HEK293 (cell line): ENCODE results near the gene SLC6A3.
"Not testable (repeated sequence)": the region's sequence is repeated elsewhere in the genome, so short reads cannot be mapped to it uniquely, and the experiment has no call there.

Source experiments
- CTCF ChIA-PET: fragments of 350-600 bp; formaldehyde crosslinking; extraction: SDS; loops from one replicate; lab custom pipeline; 2021; ENCODE audit warnings: antibody characterized with exemption; lab: Yijun Ruan, JAX
- POLR2A ChIA-PET: fragments of 300-600 bp; formaldehyde crosslinking; extraction: SDS; loops from one replicate; lab custom pipeline; 2020; ENCODE audit warnings: antibody characterized with exemption, inconsistent platforms; lab: Yijun Ruan, JAX
- H3K27ac ChIP-seq: fragments of 200-500 bp; sonication (Bioruptor generic); 2 replicates; pipeline ENCODE4 v1.5.1; 2014; ENCODE audit warnings: low read depth, low read length, control low read depth, inconsistent platforms; ENCODE audit errors: extremely low read depth
- H3K36me3 ChIP-seq, 2 experiments: fragments of 200-500 bp in 1 of 2; sonication (Bioruptor generic) in 1 of 2; 1 replicate in 1 of 2; 2 replicates in 1 of 2; pipeline ENCODE4 v1.5.1; 2014 to 2017; ENCODE audit warnings: inconsistent platforms in 2 of 2, low read length in 2 of 2; ENCODE audit not compliant: control insufficient read depth in 2 of 2, insufficient read depth in 1 of 2
- H3K4me1 ChIP-seq: fragments of 200-500 bp; sonication (Bioruptor generic); 2 replicates; pipeline ENCODE4 v1.5.1; 2014; ENCODE audit warnings: mild to moderate bottlenecking, low read length, inconsistent platforms; ENCODE audit not compliant: control insufficient read depth, insufficient read depth
- H3K4me3 ChIP-seq: 2 replicates; pipeline ENCODE4 v1.5.1; 2011; ENCODE audit warnings: low read depth, mild to moderate bottlenecking, control low read depth, low read length, moderate library complexity
- H3K9me3 ChIP-seq: fragments of 200-500 bp; sonication (Bioruptor generic); 2 replicates; pipeline ENCODE4 v1.5.1; 2014; ENCODE audit warnings: low read depth, low read length, inconsistent platforms; ENCODE audit not compliant: control insufficient read depth, insufficient read depth
- BCL11A ChIP-seq: fragments of 450-650 bp; formaldehyde crosslinking; IDR thresholded peaks from 2 replicates; pipeline ENCODE4 v1.5.1; 2016; ENCODE audit warnings: low read depth, missing biosample characterization, missing genetic modification characterization
- EGR2 ChIP-seq: fragments of 450-650 bp; formaldehyde crosslinking; IDR thresholded peaks from 2 replicates; pipeline ENCODE4 v1.5.1; 2016; ENCODE audit warnings: low read depth, missing biosample characterization, missing genetic modification characterization
- GLIS1 ChIP-seq: fragments of 450-650 bp; formaldehyde crosslinking; IDR thresholded peaks from 2 replicates; pipeline ENCODE4 v1.5.1; 2016; ENCODE audit warnings: missing biosample characterization, missing genetic modification characterization
- PRDM10 ChIP-seq: fragments of 450-650 bp; formaldehyde crosslinking; IDR thresholded peaks from 2 replicates; pipeline ENCODE4 v1.5.1; 2016; ENCODE audit warnings: missing biosample characterization, missing genetic modification characterization
- TCF7L2 ChIP-seq: IDR thresholded peaks from 2 replicates; pipeline ENCODE4 v1.6.1; 2011; ENCODE audit warnings: low read depth, mild to moderate bottlenecking, inconsistent platforms, low read length, moderate library complexity, borderline replicate concordance
- ZNF184 ChIP-seq: fragments of 450-650 bp; IDR thresholded peaks from 2 replicates; pipeline ENCODE4 v1.5.1; 2018; ENCODE audit warnings: missing biosample characterization, mild to moderate bottlenecking, missing genetic modification characterization
- ZNF518A ChIP-seq: fragments of 450-650 bp; formaldehyde crosslinking; conservative IDR thresholded peaks from 2 replicates; pipeline ENCODE4 v1.5.1; 2016; ENCODE audit warnings: low read depth, missing biosample characterization, missing genetic modification characterization
- ZNF544 ChIP-seq: fragments of 450-650 bp; formaldehyde crosslinking; IDR thresholded peaks from 2 replicates; pipeline ENCODE4 v1.5.0; 2017; ENCODE audit warnings: missing biosample characterization, missing genetic modification characterization
- ZNF571 ChIP-seq: fragments of 450-650 bp; formaldehyde crosslinking; IDR thresholded peaks from 2 replicates; pipeline ENCODE4 v1.5.0; 2017; ENCODE audit warnings: missing biosample characterization, missing genetic modification characterization
- ZNF610 ChIP-seq: fragments of 450-650 bp; formaldehyde crosslinking; IDR thresholded peaks from 2 replicates; pipeline ENCODE4 v1.5.1; 2016; ENCODE audit warnings: missing biosample characterization, missing genetic modification characterization, borderline replicate concordance
- ZNF624 ChIP-seq: fragments of 450-650 bp; formaldehyde crosslinking; IDR thresholded peaks from 2 replicates; pipeline ENCODE4 v1.5.1; 2017; ENCODE audit warnings: missing biosample characterization, missing genetic modification characterization
- ZNF654 ChIP-seq: fragments of 450-650 bp; formaldehyde crosslinking; IDR thresholded peaks from 2 replicates; pipeline ENCODE4 v1.5.1; 2016; ENCODE audit warnings: low read depth, missing biosample characterization, missing genetic modification characterization
- ZNF701 ChIP-seq: fragments of 450-650 bp; formaldehyde crosslinking; IDR thresholded peaks from 2 replicates; pipeline ENCODE4 v1.5.1; 2016; ENCODE audit warnings: missing biosample characterization, missing genetic modification characterization
- ZNF792 ChIP-seq: fragments of 450-650 bp; formaldehyde crosslinking; IDR thresholded peaks from 2 replicates; pipeline ENCODE4 v1.5.1; 2016; ENCODE audit warnings: missing biosample characterization, missing genetic modification characterization
- TF ChIP-seq, protein P1 (sequence below): fragments of 450-650 bp; formaldehyde crosslinking; IDR thresholded peaks from 2 replicates; pipeline ENCODE4 v1.5.1; 2016; ENCODE audit warnings: missing biosample characterization, missing genetic modification characterization
- TF ChIP-seq, protein P2 (sequence below): fragments of 450-650 bp; formaldehyde crosslinking; IDR thresholded peaks from 2 replicates; pipeline ENCODE4 v1.5.1; 2016; ENCODE audit warnings: missing biosample characterization, missing genetic modification characterization

Gene SLC6A3

DNA sequence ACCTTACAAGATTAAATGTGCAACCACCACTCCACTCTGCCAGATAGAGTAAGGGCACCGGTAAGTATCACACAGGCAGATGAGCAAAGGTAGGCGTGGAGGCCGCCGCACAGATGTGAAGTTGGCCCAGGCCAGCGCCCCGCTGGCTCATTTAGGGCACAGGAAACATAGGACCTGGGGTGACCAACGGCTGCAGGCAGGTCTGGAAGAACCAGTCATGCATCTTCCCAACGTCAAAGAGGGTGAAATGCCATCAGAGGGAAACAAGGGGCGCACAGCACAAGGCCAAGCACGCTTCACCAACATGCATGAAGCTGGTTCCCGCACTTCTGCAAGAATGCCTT lies 31.7 kb upstream of the SLC6A3 start:
- CTCF ChIA-PET, result interaction anchor here (0.8 kb wide), 1 partner anchor 168 kb away, joined by 3 read pairs; no protein-coding TSS in a partner anchor
- Histone ChIP-seq H3K4me3 (no peak overlapping the region), H3K4me1 (no peaks in the 10 kb centered on the region), H3K36me3 (peaks cover 7 to 83% of the 10 kb centered on the region in 2 experiments; a peak in 2 of 3 replicates), H3K9me3 (no peaks in the 10 kb centered on the region), H3K27ac (no peak overlapping the region)
- TF ChIP-seq ZNF544 (no peak), ZNF518A (tag by site-specific recombination) (no peak), ZNF654 (tag by site-specific recombination) (no peak), TCF7L2 (no peak), ZNF624 (tag by site-specific recombination) (no peak), ZNF184 (no peak), BCL11A (no peak), ZNF610 (no peak), ZNF792 (tag by site-specific recombination) (no peak), ZNF571 (no peak)
- TF ChIP-seq, protein P1, sequence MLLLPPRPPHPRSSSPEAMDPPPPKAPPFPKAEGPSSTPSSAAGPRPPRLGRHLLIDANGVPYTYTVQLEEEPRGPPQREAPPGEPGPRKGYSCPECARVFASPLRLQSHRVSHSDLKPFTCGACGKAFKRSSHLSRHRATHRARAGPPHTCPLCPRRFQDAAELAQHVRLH (tag by site-specific recombination), result no peak
- TF ChIP-seq, protein P2, sequence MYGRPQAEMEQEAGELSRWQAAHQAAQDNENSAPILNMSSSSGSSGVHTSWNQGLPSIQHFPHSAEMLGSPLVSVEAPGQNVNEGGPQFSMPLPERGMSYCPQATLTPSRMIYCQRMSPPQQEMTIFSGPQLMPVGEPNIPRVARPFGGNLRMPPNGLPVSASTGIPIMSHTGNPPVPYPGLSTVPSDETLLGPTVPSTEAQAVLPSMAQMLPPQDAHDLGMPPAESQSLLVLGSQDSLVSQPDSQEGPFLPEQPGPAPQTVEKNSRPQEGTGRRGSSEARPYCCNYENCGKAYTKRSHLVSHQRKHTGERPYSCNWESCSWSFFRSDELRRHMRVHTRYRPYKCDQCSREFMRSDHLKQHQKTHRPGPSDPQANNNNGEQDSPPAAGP (tag by site-specific recombination), result no peak
- POLR2A ChIA-PET, result no interaction called here

DNA sequence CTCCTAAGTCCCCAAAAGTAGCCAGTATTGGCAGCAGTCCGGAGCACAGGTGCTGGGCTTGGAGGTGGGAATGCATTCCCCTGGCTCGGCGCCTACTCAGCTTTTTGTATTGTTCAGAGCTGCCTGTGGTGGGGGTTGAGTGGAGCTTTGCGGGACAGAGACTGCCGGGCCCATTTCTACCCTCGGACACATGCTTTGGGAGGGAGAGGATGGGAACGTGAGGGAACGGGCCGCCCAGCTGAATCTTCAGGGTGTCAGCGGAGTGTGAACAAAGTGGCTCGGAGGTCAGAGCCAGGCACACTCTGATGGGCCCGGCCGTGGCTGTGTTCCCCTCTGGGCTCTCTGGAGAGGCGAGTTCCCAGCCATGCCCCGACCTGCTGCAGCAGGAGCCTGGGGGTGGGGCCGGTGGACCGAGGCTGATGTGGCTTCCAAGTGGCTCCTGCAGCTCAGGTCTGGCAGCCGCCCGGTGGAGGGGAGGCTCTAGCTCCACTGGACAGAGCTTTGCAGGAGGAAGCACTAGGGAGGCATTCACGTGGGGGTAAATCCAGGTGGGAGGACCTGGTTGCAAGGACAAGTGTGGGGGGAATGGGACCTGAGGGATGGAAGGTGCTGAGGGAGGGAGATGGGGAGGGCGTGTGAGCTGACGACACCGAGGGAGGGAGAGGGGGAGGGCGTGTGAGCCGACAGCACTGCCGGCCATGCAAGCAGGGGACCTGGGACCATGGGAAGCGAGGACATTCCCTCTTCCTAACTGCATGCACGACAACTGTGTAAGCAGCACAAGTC lies 31.1 kb upstream of the SLC6A3 start:
- ChIA-PET CTCF (interaction anchor here (0.6 kb wide), 1 partner anchor 94 kb away, joined by 3 read pairs; no protein-coding TSS in a partner anchor), POLR2A (no interaction called here)
- peaks cover 7 to 87% of the 10 kb centered on the region in 2 experiments; a peak in 2 of 3 replicates for H3K36me3 ChIP-seq
- no peaks in the 10 kb centered on the region for H3K4me1 ChIP-seq
- no peak overlapping the region for H3K4me3 ChIP-seq
- TF ChIP-seq GLIS1 (tag by site-specific recombination) (peak; percentile 59), EGR2 (tag by site-specific recombination) (peak; percentile 48; the same call in 1 of the 2 replicates), ZNF701 (tag by site-specific recombination) (no peak), PRDM10 (tag by site-specific recombination) (no peak)
- TF ChIP-seq, protein P2 (tag by site-specific recombination), result peak; percentile 21; the same call in 1 of the 2 replicates
- H3K27ac ChIP-seq, result no peak overlapping the region
- H3K9me3 ChIP-seq, result no peaks in the 10 kb centered on the region

DNA sequence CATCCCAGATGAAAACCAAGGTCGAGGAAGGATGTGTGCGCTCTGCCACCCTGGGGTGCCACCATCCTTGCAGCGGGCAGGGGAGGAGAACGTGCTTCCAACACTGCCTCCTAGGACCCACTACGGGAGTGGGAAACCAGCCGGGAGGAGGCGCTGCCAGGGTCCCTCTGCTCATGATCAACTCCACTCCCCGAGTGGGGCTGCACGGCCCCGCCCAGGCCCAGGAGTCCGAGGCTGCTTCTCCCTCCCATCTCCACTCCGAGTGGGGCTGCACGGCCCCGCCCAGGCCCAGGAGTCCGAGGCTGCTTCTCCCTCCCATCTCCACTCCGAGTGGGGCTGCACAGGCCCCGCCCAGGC lies 30.3 kb upstream of the SLC6A3 start:
- H3K4me3 ChIP-seq, H3K9me3 ChIP-seq, H3K27ac ChIP-seq, H3K4me1 ChIP-seq, POLR2A ChIA-PET: not testable (repeated sequence)
- peaks cover 7 to 91% of the 10 kb centered on the region in 2 experiments; a peak in 2 of 3 replicates for H3K36me3 ChIP-seq
- CTCF ChIA-PET, result interaction anchor here (1.5 to 2.0 kb wide), 2 partner anchors 168 to 169 kb away, joined by 3 to 12 read pairs; no protein-coding TSS in a partner anchor
